HEK293 (cell line): ENCODE measurements around the gene DOK6.

Experiments
- KLF10 ChIP-seq: fragments of 450-650 bp; IDR thresholded peaks from 2 replicates; pipeline ENCODE4 v1.5.1; 2018; ENCODE audit warnings: missing biosample characterization, mild to moderate bottlenecking, missing genetic modification characterization
- MZF1 ChIP-seq: fragments of 450-650 bp; formaldehyde crosslinking; IDR thresholded peaks from 2 replicates; pipeline ENCODE4 v1.5.1; 2017; ENCODE audit warnings: missing biosample characterization, missing genetic modification characterization, borderline replicate concordance
- ZFP37 ChIP-seq: fragments of 450-650 bp; formaldehyde crosslinking; IDR thresholded peaks from 2 replicates; pipeline ENCODE4 v1.5.1; 2016; ENCODE audit warnings: missing biosample characterization, missing genetic modification characterization
- ZNF157 ChIP-seq: fragments of 450-650 bp; formaldehyde crosslinking; IDR thresholded peaks from 2 replicates; pipeline ENCODE4 v1.5.1; 2016; ENCODE audit warnings: missing biosample characterization, missing genetic modification characterization
- ZNF792 ChIP-seq: fragments of 450-650 bp; formaldehyde crosslinking; IDR thresholded peaks from 2 replicates; pipeline ENCODE4 v1.5.1; 2016; ENCODE audit warnings: missing biosample characterization, missing genetic modification characterization
- TF ChIP-seq, protein P1 (sequence below): fragments of 450-650 bp; formaldehyde crosslinking; IDR thresholded peaks from 2 replicates; pipeline ENCODE4 v1.5.1; 2016; ENCODE audit warnings: missing biosample characterization, missing genetic modification characterization

DNA sequence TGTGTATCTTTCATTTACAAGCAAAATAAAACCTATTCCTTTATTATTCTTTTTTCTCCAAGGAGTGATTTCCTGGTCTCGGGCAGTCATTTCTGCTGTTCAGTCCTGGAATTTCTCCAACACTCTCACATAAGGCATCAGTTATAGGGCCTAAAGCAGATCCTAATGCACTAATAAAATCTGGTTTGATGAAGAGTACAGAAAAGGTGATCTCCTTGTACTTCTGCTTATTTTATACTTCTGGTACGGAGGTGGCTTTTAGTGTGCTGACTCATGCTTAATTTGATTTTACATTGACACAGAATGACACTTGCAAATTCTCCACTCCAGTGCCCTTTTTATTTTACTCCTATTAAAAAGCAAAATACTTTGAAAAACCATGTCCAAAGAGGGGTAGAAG lies 157.4 kb downstream of the DOK6 start:
- TF ChIP-seq MZF1 (no peak), ZFP37 (tag by site-specific recombination) (no peak), ZNF792 (tag by site-specific recombination) (no peak), KLF10 (tag by site-specific recombination) (no peak), ZNF157 (no peak)
- TF ChIP-seq, protein P1, sequence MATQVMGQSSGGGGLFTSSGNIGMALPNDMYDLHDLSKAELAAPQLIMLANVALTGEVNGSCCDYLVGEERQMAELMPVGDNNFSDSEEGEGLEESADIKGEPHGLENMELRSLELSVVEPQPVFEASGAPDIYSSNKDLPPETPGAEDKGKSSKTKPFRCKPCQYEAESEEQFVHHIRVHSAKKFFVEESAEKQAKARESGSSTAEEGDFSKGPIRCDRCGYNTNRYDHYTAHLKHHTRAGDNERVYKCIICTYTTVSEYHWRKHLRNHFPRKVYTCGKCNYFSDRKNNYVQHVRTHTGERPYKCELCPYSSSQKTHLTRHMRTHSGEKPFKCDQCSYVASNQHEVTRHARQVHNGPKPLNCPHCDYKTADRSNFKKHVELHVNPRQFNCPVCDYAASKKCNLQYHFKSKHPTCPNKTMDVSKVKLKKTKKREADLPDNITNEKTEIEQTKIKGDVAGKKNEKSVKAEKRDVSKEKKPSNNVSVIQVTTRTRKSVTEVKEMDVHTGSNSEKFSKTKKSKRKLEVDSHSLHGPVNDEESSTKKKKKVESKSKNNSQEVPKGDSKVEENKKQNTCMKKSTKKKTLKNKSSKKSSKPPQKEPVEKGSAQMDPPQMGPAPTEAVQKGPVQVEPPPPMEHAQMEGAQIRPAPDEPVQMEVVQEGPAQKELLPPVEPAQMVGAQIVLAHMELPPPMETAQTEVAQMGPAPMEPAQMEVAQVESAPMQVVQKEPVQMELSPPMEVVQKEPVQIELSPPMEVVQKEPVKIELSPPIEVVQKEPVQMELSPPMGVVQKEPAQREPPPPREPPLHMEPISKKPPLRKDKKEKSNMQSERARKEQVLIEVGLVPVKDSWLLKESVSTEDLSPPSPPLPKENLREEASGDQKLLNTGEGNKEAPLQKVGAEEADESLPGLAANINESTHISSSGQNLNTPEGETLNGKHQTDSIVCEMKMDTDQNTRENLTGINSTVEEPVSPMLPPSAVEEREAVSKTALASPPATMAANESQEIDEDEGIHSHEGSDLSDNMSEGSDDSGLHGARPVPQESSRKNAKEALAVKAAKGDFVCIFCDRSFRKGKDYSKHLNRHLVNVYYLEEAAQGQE: no peak
